HG02943 (cell line): ENCODE measurements around the gene NCOA7.
"Not testable (repeated sequence)": the region's sequence is repeated elsewhere in the genome, so short reads cannot be mapped to it uniquely, and the experiment has no call there.

ENCODE experiments used
- ATAC-seq: cut with Tn5 transposase; IDR thresholded peaks from one replicate; pipeline ENCODE4 v1.9.1; 2021; ENCODE audit warnings: mild to moderate bottlenecking, low read depth, moderate library complexity; ENCODE audit not compliant: unreplicated experiment

The NCOA7 gene

GRCh38 chr6:125906158-125906998, 115.6 kb downstream of the NCOA7 start:
- ATAC-seq = no peak

GRCh38 chr6:125910527-125910926, 119.8 kb downstream of the NCOA7 start:
- peak; percentile 99 for ATAC-seq

GRCh38 chr6:125911051-125911451, 120.3 kb downstream of the NCOA7 start:
- ATAC-seq = not testable (repeated sequence)

GRCh38 chr6:125912430-125912829, 121.7 kb downstream of the NCOA7 start:
- ATAC-seq = not testable (repeated sequence)

- no peak for ATAC-seq
Observed at GRCh38 chr6:125913145-125913544, 122.4 kb downstream of the NCOA7 start.

- no peak for ATAC-seq
Observed at GRCh38 chr6:125913864-125914351, 123.1 kb downstream of the NCOA7 start.

- no peak for ATAC-seq
Observed at GRCh38 chr6:125918230-125918629, 127.5 kb downstream of the NCOA7 start.

GRCh38 chr6:125918681-125919566, 128.2 kb downstream of the NCOA7 start:
- ATAC-seq = peak; percentile 96

GRCh38 chr6:125919618-125920017, 128.9 kb downstream of the NCOA7 start:
- ATAC-seq = no peak

GRCh38 chr6:125922322-125922860, 131.6 kb downstream of the NCOA7 start:
- no peak for ATAC-seq

GRCh38 chr6:125923366-125923877, 132.7 kb downstream of the NCOA7 start:
- no peak for ATAC-seq

GRCh38 chr6:125924169-125924568, 133.4 kb downstream of the NCOA7 start:
- no peak for ATAC-seq

- no peak for ATAC-seq
Observed at GRCh38 chr6:125924697-125925358, 134.1 kb downstream of the NCOA7 start.

- ATAC-seq = no peak
Observed at GRCh38 chr6:125926711-125927110, 136.0 kb downstream of the NCOA7 start.

- ATAC-seq = no peak
Observed at GRCh38 chr6:125927761-125928160, 137.0 kb downstream of the NCOA7 start.

GRCh38 chr6:125930765-125931418, 140.1 kb downstream of the NCOA7 start:
- ATAC-seq = no peak

GRCh38 chr6:125931733-125932450, 141.1 kb downstream of the NCOA7 start:
- ATAC-seq = no peak

- ATAC-seq = no peak
Observed at GRCh38 chr6:125932451-125932795, 141.7 kb downstream of the NCOA7 start.

- ATAC-seq = not testable (repeated sequence)
Observed at GRCh38 chr6:125935520-125935919, 144.8 kb downstream of the NCOA7 start.
